COLO668 (cell line): ENCODE data around the gene PCSK6.

ENCODE experiments used
- DNase-seq: peaks from one replicate; lab custom pipeline; 2025; ENCODE audit not compliant: unreplicated experiment; lab: John Stamatoyannopoulos, UW

The PCSK6 gene

DNA sequence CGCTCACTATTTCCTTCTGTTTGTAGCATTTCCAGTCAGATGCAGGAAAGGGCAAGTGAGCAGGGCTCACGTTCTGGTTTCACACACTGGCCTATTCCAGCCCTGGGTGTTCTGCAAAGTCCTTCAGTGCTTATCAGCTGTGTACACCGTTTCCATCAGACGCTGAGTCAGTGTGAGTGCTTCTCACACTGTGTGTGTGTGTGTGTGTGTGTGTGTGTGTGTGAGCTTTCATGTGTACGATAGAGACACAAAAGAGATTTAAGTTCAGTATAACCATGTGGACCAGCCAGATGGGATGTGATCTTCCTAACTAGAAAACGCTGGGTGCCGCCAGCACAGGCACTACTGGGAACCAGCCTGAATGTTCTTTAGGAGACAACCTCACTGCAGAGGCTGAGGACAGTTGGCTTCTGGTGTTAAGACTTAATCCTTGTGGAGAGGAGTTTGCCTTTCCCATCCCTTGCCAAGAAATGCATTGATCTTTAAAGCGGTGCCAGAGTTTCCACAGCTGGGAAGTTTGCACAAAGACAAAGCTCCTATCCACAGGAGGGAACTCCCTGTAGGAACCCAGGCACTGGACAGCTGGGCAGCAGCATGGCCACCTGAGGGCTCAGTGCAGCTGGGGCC is 233.8 kb downstream of the PCSK6 start:
- DNase-seq = no peak

DNA sequence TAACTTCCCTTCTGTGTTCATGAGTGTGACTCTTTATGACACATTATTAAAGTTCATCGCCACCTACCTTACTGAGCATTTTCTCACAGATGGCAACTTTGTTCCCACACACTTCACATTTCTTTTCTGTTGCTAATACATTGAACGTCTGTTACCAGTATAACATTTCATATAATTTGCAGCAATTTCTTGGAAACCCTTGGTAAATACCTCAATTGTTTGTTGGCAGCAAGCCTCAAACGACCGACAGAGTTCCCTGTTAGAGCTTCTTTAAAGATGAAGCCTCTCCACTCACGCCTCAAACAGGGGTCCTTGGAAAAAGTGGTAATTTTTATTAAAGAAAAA is 234.5 kb downstream of the PCSK6 start:
- DNase-seq = no peak

DNA sequence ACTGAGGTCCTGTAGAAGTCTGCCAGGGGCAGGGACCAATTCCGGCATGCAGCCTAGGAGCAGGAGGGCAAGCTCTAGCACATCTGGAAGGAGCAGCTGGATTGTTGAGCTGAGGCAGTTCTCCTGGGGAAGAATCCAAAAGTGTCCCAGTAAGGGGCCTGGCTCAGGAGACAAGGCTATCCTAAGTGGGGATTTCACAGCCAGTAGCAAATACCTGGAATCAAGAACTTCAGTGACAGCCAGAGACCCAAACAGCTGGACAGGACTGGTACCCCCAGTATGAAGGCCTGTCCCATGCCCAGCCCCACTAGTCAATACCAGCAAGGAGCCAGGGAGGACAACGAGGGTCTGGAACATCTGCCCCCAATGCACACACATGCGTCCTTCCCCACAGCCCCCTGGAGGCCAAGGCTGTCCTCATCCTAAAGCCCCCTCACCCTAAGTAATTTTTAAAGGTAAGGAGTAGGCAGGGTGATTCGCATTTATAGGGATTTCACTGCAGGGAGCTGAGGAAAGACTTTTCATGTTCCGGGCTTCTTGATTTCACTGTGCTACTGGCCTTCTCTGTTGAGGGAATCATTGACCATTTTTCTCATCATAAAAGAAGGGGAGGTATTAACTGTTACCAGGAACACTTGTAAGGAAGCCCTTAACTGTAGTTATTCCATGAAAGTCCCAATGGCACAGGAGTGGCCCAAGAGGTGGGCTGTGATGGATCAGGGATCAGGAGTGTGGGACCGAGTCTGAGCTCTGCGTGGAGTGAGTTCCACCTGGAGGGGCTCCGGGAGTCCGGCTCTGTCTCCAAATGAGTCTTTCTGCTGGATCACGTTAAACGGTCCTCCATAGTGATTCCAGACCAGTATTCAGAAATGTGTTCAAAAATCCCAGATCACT is 235.1 kb downstream of the PCSK6 start:
- DNase-seq = no peak
